ENCODE measurements around the gene UBE2E2. TPM values are rescaled to one million over a fixed set of nuclear protein-coding genes. Genes with fewer than 3 reads are reported as not detected.
"Not testable (repeated sequence)": the region's sequence is repeated elsewhere in the genome, so short reads cannot be mapped to it uniquely, and the experiment has no call there.

Gene UBE2E2
- total and polyA plus RNA-seq, 4 donors: 21.5 to 87.5 (median 29.0) TPM

DNA sequence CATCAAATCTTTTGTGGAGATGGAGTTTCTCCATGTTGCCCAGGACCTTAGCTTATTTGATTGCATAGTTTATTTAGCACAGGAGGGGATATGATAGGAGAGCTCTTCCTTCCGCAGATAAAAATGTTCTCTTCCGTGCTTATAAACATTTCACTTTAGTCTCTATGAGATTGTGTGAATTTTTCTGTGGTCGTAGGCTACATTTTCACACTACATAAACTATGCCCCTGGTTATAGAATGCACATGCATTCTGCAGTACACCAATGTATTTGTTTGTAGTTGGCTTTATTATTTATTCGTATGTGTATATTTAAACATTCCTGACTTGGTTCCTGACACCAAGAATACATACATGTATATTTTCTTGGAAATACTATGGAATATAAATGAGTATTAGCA, 139.2 kb downstream of the UBE2E2 start:
- no peaks in the 10 kb centered on the region for H3K4me1 ChIP-seq (ENCODE audit: control insufficient read depth in 5 of 5, insufficient read depth in 5 of 5, low read length in 5 of 5)
- ATAC-seq (ENCODE audit: insufficient read depth, low FRiP score) (no peak), DNase-seq (no peak)
- no peaks in the 10 kb centered on the region for H3K27me3 ChIP-seq (ENCODE audit: control insufficient read depth in 3 of 3, insufficient read depth in 3 of 3, low read length in 2 of 3)
- 75 to 81% methylated on average over 4 of the region's 4 CpGs for WGBS, 2 donors
- H3K36me3 ChIP-seq (ENCODE audit: control insufficient read depth in 4 of 4, insufficient read depth in 4 of 4, low read length in 4 of 4): no peaks in the 10 kb centered on the region
- no peaks in the 10 kb centered on the region for H3K9me3 ChIP-seq (ENCODE audit: control insufficient read depth in 4 of 4, insufficient read depth in 3 of 4, low read length in 3 of 4)
- H3K27ac ChIP-seq (ENCODE audit: low read depth in 1 of 2, low read length in 1 of 2): no peak overlapping the region
- TF ChIP-seq, protein P1, sequence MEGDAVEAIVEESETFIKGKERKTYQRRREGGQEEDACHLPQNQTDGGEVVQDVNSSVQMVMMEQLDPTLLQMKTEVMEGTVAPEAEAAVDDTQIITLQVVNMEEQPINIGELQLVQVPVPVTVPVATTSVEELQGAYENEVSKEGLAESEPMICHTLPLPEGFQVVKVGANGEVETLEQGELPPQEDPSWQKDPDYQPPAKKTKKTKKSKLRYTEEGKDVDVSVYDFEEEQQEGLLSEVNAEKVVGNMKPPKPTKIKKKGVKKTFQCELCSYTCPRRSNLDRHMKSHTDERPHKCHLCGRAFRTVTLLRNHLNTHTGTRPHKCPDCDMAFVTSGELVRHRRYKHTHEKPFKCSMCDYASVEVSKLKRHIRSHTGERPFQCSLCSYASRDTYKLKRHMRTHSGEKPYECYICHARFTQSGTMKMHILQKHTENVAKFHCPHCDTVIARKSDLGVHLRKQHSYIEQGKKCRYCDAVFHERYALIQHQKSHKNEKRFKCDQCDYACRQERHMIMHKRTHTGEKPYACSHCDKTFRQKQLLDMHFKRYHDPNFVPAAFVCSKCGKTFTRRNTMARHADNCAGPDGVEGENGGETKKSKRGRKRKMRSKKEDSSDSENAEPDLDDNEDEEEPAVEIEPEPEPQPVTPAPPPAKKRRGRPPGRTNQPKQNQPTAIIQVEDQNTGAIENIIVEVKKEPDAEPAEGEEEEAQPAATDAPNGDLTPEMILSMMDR (IDR thresholded peaks at IDR 0.05; ENCODE audit: control extremely low read depth, extremely low read depth): no peak
- no peak overlapping the region for H3K9ac ChIP-seq (ENCODE audit: insufficient read depth in 1 of 2, low read length in 2 of 2)
- no peak overlapping the region for H3K4me3 ChIP-seq

DNA sequence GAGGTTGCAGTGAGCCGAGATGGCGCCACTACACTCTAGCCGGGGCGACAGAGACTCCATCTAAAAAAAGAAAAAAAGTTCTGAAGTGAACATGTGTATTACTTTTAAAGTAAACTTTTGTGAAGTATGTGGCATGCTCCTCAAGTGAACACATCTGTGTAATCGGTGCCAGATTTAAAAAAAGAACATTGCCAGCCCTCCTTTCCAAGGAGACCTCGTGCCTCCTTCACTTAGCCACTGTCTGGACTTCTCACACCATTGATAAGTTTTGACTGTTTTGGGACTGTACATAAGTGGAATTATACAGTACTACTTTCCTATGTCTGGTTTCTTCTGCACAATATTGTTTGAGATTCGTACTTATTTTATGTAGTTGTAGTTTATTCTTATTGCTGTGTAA, 140.4 kb downstream of the UBE2E2 start:
- no peaks in the 10 kb centered on the region for H3K36me3 ChIP-seq (ENCODE audit: control insufficient read depth in 4 of 4, insufficient read depth in 4 of 4, low read length in 4 of 4)
- TF ChIP-seq, protein P1 (IDR thresholded peaks at IDR 0.05; ENCODE audit: control extremely low read depth, extremely low read depth): no peak
- no peaks in the 10 kb centered on the region for H3K27me3 ChIP-seq (ENCODE audit: control insufficient read depth in 3 of 3, insufficient read depth in 3 of 3, low read length in 2 of 3)
- no peak overlapping the region for H3K27ac ChIP-seq (ENCODE audit: low read depth in 1 of 2, low read length in 1 of 2)
- no peak for ATAC-seq (ENCODE audit: insufficient read depth, low FRiP score)
- no peak overlapping the region for H3K9ac ChIP-seq (ENCODE audit: insufficient read depth in 1 of 2, low read length in 2 of 2)
- no peaks in the 10 kb centered on the region for H3K4me1 ChIP-seq (ENCODE audit: control insufficient read depth in 5 of 5, insufficient read depth in 5 of 5, low read length in 5 of 5)
- no peak for DNase-seq
- WGBS, 2 donors: 94 to 95% methylated on average over 7 of the region's 7 CpGs
- H3K4me3 ChIP-seq: no peak overlapping the region
- no peaks in the 10 kb centered on the region for H3K9me3 ChIP-seq (ENCODE audit: control insufficient read depth in 4 of 4, insufficient read depth in 3 of 4, low read length in 3 of 4)

DNA sequence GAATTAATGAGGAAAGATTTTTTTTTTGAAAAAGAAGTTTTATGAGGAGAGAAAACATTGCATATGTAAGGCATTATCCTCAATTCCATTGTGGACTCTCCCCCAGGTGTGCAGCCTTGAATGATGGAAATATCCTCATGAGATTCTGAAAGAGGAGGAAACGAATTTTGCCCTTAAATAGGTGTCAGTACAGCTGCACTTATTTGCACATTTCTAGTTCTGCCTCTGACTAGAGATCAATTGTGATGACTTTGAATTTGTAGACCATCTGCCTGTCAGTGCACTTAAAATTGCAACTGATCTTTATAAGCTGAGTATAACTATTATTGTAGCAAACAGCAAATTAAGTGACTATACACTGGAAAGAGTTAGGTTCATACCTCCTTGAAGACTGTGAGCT, 141.8 kb downstream of the UBE2E2 start:
- no peaks in the 10 kb centered on the region for H3K36me3 ChIP-seq (ENCODE audit: control insufficient read depth in 4 of 4, insufficient read depth in 4 of 4, low read length in 4 of 4)
- no peaks in the 10 kb centered on the region for H3K9me3 ChIP-seq (ENCODE audit: control insufficient read depth in 4 of 4, insufficient read depth in 3 of 4, low read length in 3 of 4)
- ATAC-seq (ENCODE audit: insufficient read depth, low FRiP score) (no peak), DNase-seq (no peak)
- TF ChIP-seq, protein P1 (IDR thresholded peaks at IDR 0.05; ENCODE audit: control extremely low read depth, extremely low read depth): no peak
- no peak overlapping the region for H3K9ac ChIP-seq (ENCODE audit: insufficient read depth in 1 of 2, low read length in 2 of 2)
- no peaks in the 10 kb centered on the region for H3K27me3 ChIP-seq (ENCODE audit: control insufficient read depth in 3 of 3, insufficient read depth in 3 of 3, low read length in 2 of 3)
- 67 to 80% methylated on average over 1 of the region's 1 CpG for WGBS, 2 donors
- peaks cover 0 to 3% (median 0%) of the 10 kb centered on the region in 5 donors for H3K4me1 ChIP-seq (ENCODE audit: control insufficient read depth in 5 of 5, insufficient read depth in 5 of 5, low read length in 5 of 5)
- H3K4me3 ChIP-seq: no peak overlapping the region
- no peak overlapping the region for H3K27ac ChIP-seq (ENCODE audit: low read depth in 1 of 2, low read length in 1 of 2)

DNA sequence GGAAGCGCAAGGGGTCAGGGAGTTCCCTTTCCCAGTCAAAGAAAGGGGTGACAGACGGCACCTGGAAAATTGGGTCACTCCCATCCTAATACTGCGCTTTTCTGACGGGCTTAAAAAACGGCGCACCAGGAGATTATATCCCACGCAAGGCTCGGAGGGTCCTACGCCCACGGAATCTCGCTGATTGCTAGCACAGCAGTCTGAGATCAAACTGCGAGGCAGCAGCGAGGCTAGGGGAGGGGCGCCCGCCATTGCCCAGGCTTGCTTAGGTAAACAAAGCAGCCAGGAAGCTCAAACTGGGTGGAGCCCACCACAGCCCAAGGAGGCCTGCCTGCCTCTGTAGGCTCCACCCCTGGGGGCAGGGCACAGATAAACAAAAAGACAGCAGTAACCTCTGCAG, 146.3 kb downstream of the UBE2E2 start:
- not testable (repeated sequence) for ATAC-seq (ENCODE audit: insufficient read depth, low FRiP score); H3K9ac ChIP-seq (ENCODE audit: insufficient read depth in 1 of 2, low read length in 2 of 2); H3K27me3 ChIP-seq (ENCODE audit: control insufficient read depth in 3 of 3, insufficient read depth in 3 of 3, low read length in 2 of 3)

More for the DNA sequence above, 146.3 kb downstream of the UBE2E2 start:
- whole genome bisulfite sequencing, 2 donors: 96 to 98% methylated on average over 15 of the region's 15 CpGs
- DNase-seq; H3K27ac ChIP-seq (ENCODE audit: low read depth in 1 of 2, low read length in 1 of 2); H3K4me3 ChIP-seq; H3K4me1 ChIP-seq (ENCODE audit: control insufficient read depth in 5 of 5, insufficient read depth in 5 of 5, low read length in 5 of 5); H3K36me3 ChIP-seq (ENCODE audit: control insufficient read depth in 4 of 4, insufficient read depth in 4 of 4, low read length in 4 of 4); H3K9me3 ChIP-seq (ENCODE audit: control insufficient read depth in 4 of 4, insufficient read depth in 3 of 4, low read length in 3 of 4): not testable (repeated sequence)

Data from lung (tissue), 12 donors.